ENCODE measurements around the gene RCOR1. TPM values are rescaled to one million over a fixed set of nuclear protein-coding genes. Genes with fewer than 3 reads are reported as not detected.

RCOR1 gene
- polyA plus RNA-seq, 1 donor from 2014 or later = 10.4 TPM

- Histone ChIP-seq H3K36me3 (ENCODE audit: insufficient read depth, low read length) (no peaks in the 10 kb centered on the region), H3F3A (ENCODE audit: insufficient read depth, low read length, poor library complexity, severe bottlenecking) (no peaks in the 10 kb centered on the region), H3K9ac (ENCODE audit: low read length) (no peak overlapping the region), H3K27ac (ENCODE audit: low read length) (no peak overlapping the region), H4K20me1 (ENCODE audit: insufficient read depth) (no peaks in the 10 kb centered on the region), H3K4me2 (ENCODE audit: low read length) (no peak overlapping the region), H3K27me3 (ENCODE audit: insufficient read depth, low read depth, low read length) (no peaks in the 10 kb centered on the region), H3K9me3 (ENCODE audit: low read length) (no peaks in the 10 kb centered on the region), H3K79me2 (replicated peaks; ENCODE audit: insufficient read depth, low read length) (no peaks in the 10 kb centered on the region), H3K9me2 (ENCODE audit: insufficient read depth, low read length) (no peaks in the 10 kb centered on the region), H3K4me3 (ENCODE audit: low read length) (no peak overlapping the region), H2AFZ (ENCODE audit: low read depth, low read length) (no peak overlapping the region)
- TF ChIP-seq POLR2AphosphoS5 (IDR thresholded peaks at IDR 0.05) (no peak), CTCF (IDR thresholded peaks at IDR 0.05; ENCODE audit: poor library complexity, severe bottlenecking) (no peak), REST (IDR thresholded peaks at IDR 0.05; ENCODE audit: borderline replicate concordance) (no peak), EZH2 (IDR thresholded peaks at IDR 0.05; ENCODE audit: borderline replicate concordance, insufficient read depth, low read length, poor library complexity, severe bottlenecking) (no peak), SMC3 (conservative IDR thresholded peaks at IDR 0.05; ENCODE audit: poor library complexity) (no peak), EP300 (conservative IDR thresholded peaks at IDR 0.05; ENCODE audit: poor library complexity, severe bottlenecking) (no peak), MXI1 (conservative IDR thresholded peaks at IDR 0.05; ENCODE audit: poor library complexity, severe bottlenecking) (no peak), RAD21 (conservative IDR thresholded peaks at IDR 0.05) (no peak), TAF1 (IDR thresholded peaks at IDR 0.05; ENCODE audit: low read depth) (no peak)
Observed at GRCh38 chr14:102760496-102761193, 168.2 kb downstream of the RCOR1 start.

GRCh38 chr14:102761206-102761605, 168.8 kb downstream of the RCOR1 start:
- Histone ChIP-seq H3K36me3 (ENCODE audit: insufficient read depth, low read length) (no peaks in the 10 kb centered on the region), H3K4me3 (ENCODE audit: low read length) (no peak overlapping the region), H3F3A (ENCODE audit: insufficient read depth, low read length, poor library complexity, severe bottlenecking) (no peaks in the 10 kb centered on the region), H3K9me3 (ENCODE audit: low read length) (no peaks in the 10 kb centered on the region), H3K9me2 (ENCODE audit: insufficient read depth, low read length) (no peaks in the 10 kb centered on the region), H2AFZ (ENCODE audit: low read depth, low read length) (no peak overlapping the region), H4K20me1 (ENCODE audit: insufficient read depth) (no peaks in the 10 kb centered on the region), H3K27ac (ENCODE audit: low read length) (no peak overlapping the region), H3K9ac (ENCODE audit: low read length) (no peak overlapping the region), H3K4me2 (ENCODE audit: low read length) (no peak overlapping the region), H3K79me2 (replicated peaks; ENCODE audit: insufficient read depth, low read length) (no peaks in the 10 kb centered on the region), H3K27me3 (ENCODE audit: insufficient read depth, low read depth, low read length) (no peaks in the 10 kb centered on the region)
- TF ChIP-seq CTCF (IDR thresholded peaks at IDR 0.05; ENCODE audit: poor library complexity, severe bottlenecking) (no peak), EP300 (conservative IDR thresholded peaks at IDR 0.05; ENCODE audit: poor library complexity, severe bottlenecking) (no peak), MXI1 (conservative IDR thresholded peaks at IDR 0.05; ENCODE audit: poor library complexity, severe bottlenecking) (no peak), SMC3 (conservative IDR thresholded peaks at IDR 0.05; ENCODE audit: poor library complexity) (no peak), RAD21 (conservative IDR thresholded peaks at IDR 0.05) (no peak), POLR2AphosphoS5 (IDR thresholded peaks at IDR 0.05) (no peak), TAF1 (IDR thresholded peaks at IDR 0.05; ENCODE audit: low read depth) (no peak), EZH2 (IDR thresholded peaks at IDR 0.05; ENCODE audit: borderline replicate concordance, insufficient read depth, low read length, poor library complexity, severe bottlenecking) (no peak), REST (IDR thresholded peaks at IDR 0.05; ENCODE audit: borderline replicate concordance) (no peak)

All from neural cell (in vitro differentiated cells).